Measurements from ENCODE around the gene CAMK2D. TPM values are rescaled to one million over a fixed set of nuclear protein-coding genes. Genes with fewer than 3 reads are reported as not detected.

CAMK2D gene
- total and polyA plus RNA-seq, 4 donors, result 10.1 to 31.0 (median 25.6) TPM

DNA sequence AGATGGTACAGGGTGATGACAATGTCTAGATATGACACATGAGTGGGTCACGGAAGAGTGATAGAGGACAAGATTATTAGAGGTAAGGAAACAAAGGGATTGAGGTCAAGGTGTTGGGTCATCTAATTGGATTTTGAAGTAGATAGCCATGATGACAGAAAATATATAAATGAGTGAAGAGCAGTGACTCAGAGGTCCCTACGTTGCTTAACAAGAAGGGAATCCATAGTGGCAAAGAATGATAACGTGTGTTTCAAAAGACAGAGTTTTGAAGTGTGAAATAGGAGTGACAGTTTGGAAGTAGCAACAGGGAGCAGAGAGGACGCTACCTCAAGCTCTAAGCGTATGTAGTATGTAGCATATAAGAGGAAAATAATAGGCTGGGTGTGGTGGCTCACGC is 22.2 kb upstream of the CAMK2D start:
- no peak overlapping the region for H3K4me3 ChIP-seq (ENCODE audit: low read depth in 1 of 3, low read length in 3 of 3)
- H3K27ac ChIP-seq (ENCODE audit: low read depth in 1 of 2, low read length in 2 of 2), result no peak overlapping the region
- peaks cover 0 to 4% (median 0%) of the 10 kb centered on the region in 4 donors for H3K4me1 ChIP-seq (ENCODE audit: control insufficient read depth in 4 of 4, insufficient read depth in 4 of 4, low read length in 3 of 4)
- H3K9ac ChIP-seq (ENCODE audit: low read depth in 1 of 2, low read length in 2 of 2), result no peak overlapping the region
- no peaks in the 10 kb centered on the region for H3K27me3 ChIP-seq (ENCODE audit: control insufficient read depth in 4 of 4, insufficient read depth in 4 of 4, low read length in 3 of 4)
- H3K36me3 ChIP-seq (ENCODE audit: control insufficient read depth in 4 of 4, insufficient read depth in 3 of 4, low read depth in 1 of 4, low read length in 3 of 4), result no peaks in the 10 kb centered on the region
- DNase-seq (ENCODE audit: low spot score), result no peak
- 95% methylated on average over 6 of the region's 6 CpGs for WGBS
- no peak for TF ChIP-seq GABPA (IDR thresholded peaks at IDR 0.05 in 1 of 2, conservative IDR thresholded peaks at IDR 0.05 in 1 of 2)
- no peak for TF ChIP-seq NR2F2 (IDR thresholded peaks at IDR 0.05)
- no peak for TF ChIP-seq HNF4A (conservative IDR thresholded peaks at IDR 0.05)
- TF ChIP-seq YY1 (IDR thresholded peaks at IDR 0.05), result no peak
- TF ChIP-seq, protein P1, sequence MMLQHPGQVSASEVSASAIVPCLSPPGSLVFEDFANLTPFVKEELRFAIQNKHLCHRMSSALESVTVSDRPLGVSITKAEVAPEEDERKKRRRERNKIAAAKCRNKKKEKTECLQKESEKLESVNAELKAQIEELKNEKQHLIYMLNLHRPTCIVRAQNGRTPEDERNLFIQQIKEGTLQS (IDR thresholded peaks at IDR 0.05), result no peak
- no peak for TF ChIP-seq SP1 (IDR thresholded peaks at IDR 0.05)
- no peak for TF ChIP-seq HNF4G (IDR thresholded peaks at IDR 0.05)
- TF ChIP-seq, protein P2, sequence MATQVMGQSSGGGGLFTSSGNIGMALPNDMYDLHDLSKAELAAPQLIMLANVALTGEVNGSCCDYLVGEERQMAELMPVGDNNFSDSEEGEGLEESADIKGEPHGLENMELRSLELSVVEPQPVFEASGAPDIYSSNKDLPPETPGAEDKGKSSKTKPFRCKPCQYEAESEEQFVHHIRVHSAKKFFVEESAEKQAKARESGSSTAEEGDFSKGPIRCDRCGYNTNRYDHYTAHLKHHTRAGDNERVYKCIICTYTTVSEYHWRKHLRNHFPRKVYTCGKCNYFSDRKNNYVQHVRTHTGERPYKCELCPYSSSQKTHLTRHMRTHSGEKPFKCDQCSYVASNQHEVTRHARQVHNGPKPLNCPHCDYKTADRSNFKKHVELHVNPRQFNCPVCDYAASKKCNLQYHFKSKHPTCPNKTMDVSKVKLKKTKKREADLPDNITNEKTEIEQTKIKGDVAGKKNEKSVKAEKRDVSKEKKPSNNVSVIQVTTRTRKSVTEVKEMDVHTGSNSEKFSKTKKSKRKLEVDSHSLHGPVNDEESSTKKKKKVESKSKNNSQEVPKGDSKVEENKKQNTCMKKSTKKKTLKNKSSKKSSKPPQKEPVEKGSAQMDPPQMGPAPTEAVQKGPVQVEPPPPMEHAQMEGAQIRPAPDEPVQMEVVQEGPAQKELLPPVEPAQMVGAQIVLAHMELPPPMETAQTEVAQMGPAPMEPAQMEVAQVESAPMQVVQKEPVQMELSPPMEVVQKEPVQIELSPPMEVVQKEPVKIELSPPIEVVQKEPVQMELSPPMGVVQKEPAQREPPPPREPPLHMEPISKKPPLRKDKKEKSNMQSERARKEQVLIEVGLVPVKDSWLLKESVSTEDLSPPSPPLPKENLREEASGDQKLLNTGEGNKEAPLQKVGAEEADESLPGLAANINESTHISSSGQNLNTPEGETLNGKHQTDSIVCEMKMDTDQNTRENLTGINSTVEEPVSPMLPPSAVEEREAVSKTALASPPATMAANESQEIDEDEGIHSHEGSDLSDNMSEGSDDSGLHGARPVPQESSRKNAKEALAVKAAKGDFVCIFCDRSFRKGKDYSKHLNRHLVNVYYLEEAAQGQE (IDR thresholded peaks at IDR 0.05), result no peak
- TF ChIP-seq TAF1 (conservative IDR thresholded peaks at IDR 0.05), result no peak
- TF ChIP-seq EGR1 (IDR thresholded peaks at IDR 0.05; ENCODE audit: low read depth in 2 of 2), result no peak
- TF ChIP-seq, protein P3, sequence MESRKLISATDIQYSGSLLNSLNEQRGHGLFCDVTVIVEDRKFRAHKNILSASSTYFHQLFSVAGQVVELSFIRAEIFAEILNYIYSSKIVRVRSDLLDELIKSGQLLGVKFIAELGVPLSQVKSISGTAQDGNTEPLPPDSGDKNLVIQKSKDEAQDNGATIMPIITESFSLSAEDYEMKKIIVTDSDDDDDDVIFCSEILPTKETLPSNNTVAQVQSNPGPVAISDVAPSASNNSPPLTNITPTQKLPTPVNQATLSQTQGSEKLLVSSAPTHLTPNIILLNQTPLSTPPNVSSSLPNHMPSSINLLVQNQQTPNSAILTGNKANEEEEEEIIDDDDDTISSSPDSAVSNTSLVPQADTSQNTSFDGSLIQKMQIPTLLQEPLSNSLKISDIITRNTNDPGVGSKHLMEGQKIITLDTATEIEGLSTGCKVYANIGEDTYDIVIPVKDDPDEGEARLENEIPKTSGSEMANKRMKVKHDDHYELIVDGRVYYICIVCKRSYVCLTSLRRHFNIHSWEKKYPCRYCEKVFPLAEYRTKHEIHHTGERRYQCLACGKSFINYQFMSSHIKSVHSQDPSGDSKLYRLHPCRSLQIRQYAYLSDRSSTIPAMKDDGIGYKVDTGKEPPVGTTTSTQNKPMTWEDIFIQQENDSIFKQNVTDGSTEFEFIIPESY (IDR thresholded peaks at IDR 0.05), result no peak
- TF ChIP-seq FOXA1 (IDR thresholded peaks at IDR 0.05), result no peak
- TF ChIP-seq, protein P4, sequence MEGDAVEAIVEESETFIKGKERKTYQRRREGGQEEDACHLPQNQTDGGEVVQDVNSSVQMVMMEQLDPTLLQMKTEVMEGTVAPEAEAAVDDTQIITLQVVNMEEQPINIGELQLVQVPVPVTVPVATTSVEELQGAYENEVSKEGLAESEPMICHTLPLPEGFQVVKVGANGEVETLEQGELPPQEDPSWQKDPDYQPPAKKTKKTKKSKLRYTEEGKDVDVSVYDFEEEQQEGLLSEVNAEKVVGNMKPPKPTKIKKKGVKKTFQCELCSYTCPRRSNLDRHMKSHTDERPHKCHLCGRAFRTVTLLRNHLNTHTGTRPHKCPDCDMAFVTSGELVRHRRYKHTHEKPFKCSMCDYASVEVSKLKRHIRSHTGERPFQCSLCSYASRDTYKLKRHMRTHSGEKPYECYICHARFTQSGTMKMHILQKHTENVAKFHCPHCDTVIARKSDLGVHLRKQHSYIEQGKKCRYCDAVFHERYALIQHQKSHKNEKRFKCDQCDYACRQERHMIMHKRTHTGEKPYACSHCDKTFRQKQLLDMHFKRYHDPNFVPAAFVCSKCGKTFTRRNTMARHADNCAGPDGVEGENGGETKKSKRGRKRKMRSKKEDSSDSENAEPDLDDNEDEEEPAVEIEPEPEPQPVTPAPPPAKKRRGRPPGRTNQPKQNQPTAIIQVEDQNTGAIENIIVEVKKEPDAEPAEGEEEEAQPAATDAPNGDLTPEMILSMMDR (IDR thresholded peaks at IDR 0.05; ENCODE audit: low read depth, low read length, missing input control), result no peak
- H3K9me3 ChIP-seq (ENCODE audit: control insufficient read depth in 4 of 4, low read length in 3 of 4), result no peaks in the 10 kb centered on the region

DNA sequence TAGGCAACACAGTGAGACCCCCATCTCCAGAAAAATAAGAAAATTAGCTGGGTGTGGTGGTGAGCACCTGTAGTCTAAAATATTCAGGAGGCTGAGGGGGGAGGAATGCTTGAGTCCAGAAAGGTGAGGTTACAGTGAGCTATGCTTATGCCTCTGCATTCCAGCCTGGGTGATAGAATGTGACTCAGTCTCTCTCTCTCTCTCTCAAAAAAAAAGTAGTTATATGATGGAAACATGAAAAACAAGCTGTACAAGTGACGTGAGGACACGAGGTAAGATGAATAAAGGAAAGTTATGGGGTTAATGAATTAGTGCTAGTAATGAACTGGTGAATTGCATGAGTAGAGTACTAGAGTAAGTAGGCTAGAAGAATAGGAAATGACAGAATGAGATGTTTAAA is 21.8 kb upstream of the CAMK2D start:
- TF ChIP-seq, protein P2 (IDR thresholded peaks at IDR 0.05), result no peak
- TF ChIP-seq TAF1 (conservative IDR thresholded peaks at IDR 0.05) (no peak), HNF4G (IDR thresholded peaks at IDR 0.05) (no peak), EGR1 (IDR thresholded peaks at IDR 0.05; ENCODE audit: low read depth in 2 of 2) (no peak), FOXA2 (IDR thresholded peaks at IDR 0.05) (no peak), JUND (IDR thresholded peaks at IDR 0.05) (no peak), NR2F2 (IDR thresholded peaks at IDR 0.05) (no peak), FOXA1 (IDR thresholded peaks at IDR 0.05) (no peak), RAD21 (IDR thresholded peaks at IDR 0.05) (no peak), YY1 (IDR thresholded peaks at IDR 0.05) (no peak)
- TF ChIP-seq, protein P1 (IDR thresholded peaks at IDR 0.05), result no peak
- WGBS, result 95% methylated on average over 2 of the region's 2 CpGs
- Histone ChIP-seq H3K9ac (ENCODE audit: low read depth in 1 of 2, low read length in 2 of 2) (no peak overlapping the region), H3K9me3 (ENCODE audit: control insufficient read depth in 4 of 4, low read length in 3 of 4) (no peaks in the 10 kb centered on the region), H3K27ac (ENCODE audit: low read depth in 1 of 2, low read length in 2 of 2) (no peak overlapping the region), H3K36me3 (ENCODE audit: control insufficient read depth in 4 of 4, insufficient read depth in 3 of 4, low read depth in 1 of 4, low read length in 3 of 4) (no peaks in the 10 kb centered on the region), H3K4me3 (ENCODE audit: low read depth in 1 of 3, low read length in 3 of 3) (no peak overlapping the region), H3K27me3 (ENCODE audit: control insufficient read depth in 4 of 4, insufficient read depth in 4 of 4, low read length in 3 of 4) (no peaks in the 10 kb centered on the region), H3K4me1 (ENCODE audit: control insufficient read depth in 4 of 4, insufficient read depth in 4 of 4, low read length in 3 of 4) (peaks cover 0 to 4% (median 0%) of the 10 kb centered on the region in 4 donors)
- no peak for DNase-seq (ENCODE audit: low spot score)
